NCI-H446 (cell line): Measurements from ENCODE around the gene DLL4.
A peak's percentile ranks its signal among the peaks of the same experiment; 100 is the strongest.

ENCODE experiments used
- DNase-seq, 2 experiments: peaks; one replicate each; lab custom pipeline; 2025; lab: John Stamatoyannopoulos, UW

The DLL4 gene

GRCh38 chr15:40906091-40906990 is 22.8 kb upstream of the DLL4 start:
- DNase-seq, result peak; percentile 37 to 79

GRCh38 chr15:40906991-40907802 is 21.9 kb upstream of the DLL4 start:
- DNase-seq, result peak; percentile 10 to 75

- DNase-seq, result no peak
These were observed 21.0 kb upstream of the DLL4 start for GRCh38 chr15:40908095-40908494.

GRCh38 chr15:40909662-40910630 is 19.2 kb upstream of the DLL4 start:
- no peak for DNase-seq

- no peak for DNase-seq
These were observed 18.0 kb upstream of the DLL4 start for GRCh38 chr15:40911141-40911540.

GRCh38 chr15:40911693-40912092 is 17.4 kb upstream of the DLL4 start:
- DNase-seq, result no peak

- no peak for DNase-seq
These were observed 16.7 kb upstream of the DLL4 start for GRCh38 chr15:40912478-40912877.

GRCh38 chr15:40914013-40914412 is 15.1 kb upstream of the DLL4 start:
- no peak for DNase-seq

- no peak for DNase-seq
These were observed 14.7 kb upstream of the DLL4 start for GRCh38 chr15:40914486-40914885.

- DNase-seq, result no peak
These were observed 14.0 kb upstream of the DLL4 start for GRCh38 chr15:40915116-40915661.

GRCh38 chr15:40915679-40916078 is 13.5 kb upstream of the DLL4 start:
- DNase-seq, result no peak

- DNase-seq, result no peak
These were observed 11.6 kb upstream of the DLL4 start for GRCh38 chr15:40917585-40917984.

GRCh38 chr15:40918146-40918798 is 10.9 kb upstream of the DLL4 start:
- DNase-seq, result no peak

GRCh38 chr15:40918799-40919392 is 10.2 kb upstream of the DLL4 start:
- no peak for DNase-seq

GRCh38 chr15:40921949-40922607 is 7.1 kb upstream of the DLL4 start:
- DNase-seq, result no peak

- no peak for DNase-seq
These were observed 6.5 kb upstream of the DLL4 start for GRCh38 chr15:40922608-40923005.

- DNase-seq, result no peak
These were observed 5.6 kb upstream of the DLL4 start for GRCh38 chr15:40923551-40923950.

GRCh38 chr15:40925495-40925862 is 3.7 kb upstream of the DLL4 start:
- DNase-seq, result no peak

GRCh38 chr15:40925863-40926658 is 3.1 kb upstream of the DLL4 start:
- no peak for DNase-seq
